Heart left ventricle (tissue), 16 donors: ENCODE measurements around the gene WWC1. TPM values are rescaled to one million over a fixed set of nuclear protein-coding genes. Genes with fewer than 3 reads are reported as not detected.

Experiments used
- ATAC-seq, 4 donors: fragments of 200-7000 bp; cut with Tn5 transposase; one replicate each; pipeline ENCODE4 v1.9.1; 2020 to 2022; ENCODE audit warnings: moderate library complexity in 4 of 4, mild to moderate bottlenecking in 3 of 4, moderate number of reproducible peaks in 1 of 4
- DNase-seq, 5 donors: peaks; one replicate each; pipeline ENCODE4 v3.0.0-alpha.2; 2020
- H3K27ac ChIP-seq, 12 donors: fragments of 200-600 bp; sonication (generic) in 4 of 12; one replicate each; pipeline versions ENCODE4 v1.5.0 to v1.8.0; 2016 to 2022; ENCODE audit warnings: mild to moderate bottlenecking in 2 of 12
- H3K27me3 ChIP-seq, 9 donors: fragments of 200-600 bp; sonication (generic) in 2 of 9; one replicate each; pipeline versions ENCODE4 v1.5.1 to v1.8.0; 2016 to 2022; ENCODE audit warnings: mild to moderate bottlenecking in 3 of 9
- H3K36me3 ChIP-seq, 9 donors: fragments of 200-600 bp; sonication (generic) in 2 of 9; one replicate each; pipeline versions ENCODE4 v1.5.0 to v1.8.0; 2018 to 2022; ENCODE audit warnings: mild to moderate bottlenecking in 2 of 9
- H3K4me1 ChIP-seq, 12 donors: fragments of 200-600 bp; sonication (generic) in 4 of 12; one replicate each; pipeline versions ENCODE4 v1.5.0 to v1.8.0; 2016 to 2022; ENCODE audit warnings: mild to moderate bottlenecking in 3 of 12
- H3K4me3 ChIP-seq, 12 donors: fragments of 200-600 bp; sonication (generic) in 4 of 12; one replicate each; pipeline versions ENCODE4 v1.5.0 to v1.8.0; 2017 to 2022; ENCODE audit warnings: mild to moderate bottlenecking in 9 of 12, moderate library complexity in 4 of 12
- H3K9me3 ChIP-seq, 12 donors: fragments of 200-600 bp; sonication (generic) in 4 of 12; one replicate each; pipeline versions ENCODE4 v1.5.0 to v1.8.0; 2016 to 2022; ENCODE audit warnings: mild to moderate bottlenecking in 1 of 12
- POLR2A ChIP-seq, 2 donors: fragments of 450-650 bp; IDR thresholded peaks; one replicate each; pipeline ENCODE4 v1.6.1; 2017; ENCODE audit warnings: antibody characterized with exemption in 2 of 2, mild to moderate bottlenecking in 2 of 2, moderate library complexity in 2 of 2
- WGBS, 4 donors: extraction: QIAGEN DNeasy Blood & Tissue Kit in 2 of 4; methylation state at CpG; one replicate each; pipeline versions ENCODE4 v1.1.5 to v1.1.7; 2013 to 2018; 5-methylcytosine and 5-hydroxymethylcytosine counted together
- intact Hi-C, 10 donors: fragments of 100-400 bp; cut with DNase I; formaldehyde crosslinking; loops; one replicate each; pipeline versions ENCODE4 v1.11.1 to v1.14.2; 2022
- polyA plus RNA-seq, 2 donors: library from polyadenylated mRNA; stranded (reverse); fragments of 200-250 nt; gene quantifications; one replicate each; pipeline ENCODE4 v1.2.3, GENCODE V29; 2013
- total RNA-seq, 9 donors: library from RNA; depleted of rRNA in 2 of 9; stranded (reverse); fragments of >200 nt in 2 of 9; fragmentation: NEBNext Ultra II Directional in 3 of 9; extraction: Animal tissue kit (Norgen Biotek cat#: 25700) in 3 of 9; gene quantifications; one replicate each; pipeline versions ENCODE4 v1.1.0 to v1.2.4, GENCODE V29; 2016 to 2023
- TF ChIP-seq, protein P1 (sequence below), 12 donors: fragments of 200-600 bp; sonication (generic) in 4 of 12; IDR thresholded peaks; one replicate each; pipeline versions ENCODE4 v1.5.0 to v1.8.0; 2018 to 2022; ENCODE audit warnings: antibody characterized with exemption in 12 of 12, mild to moderate bottlenecking in 5 of 12
- donor health status: ischemic (EF 13 %, LVEDD 7.1; RV severe dilation, severe dysfunction).
- donor health status: healthy with polysubstance abuse.
- donor health status: DM: no; HTN: yes; CAD: no.
- donor health status: DM: no; HTN: no; CAD: no.
- donor health status: ischemic (EF 25% LVEDD 6.9; RV normal size, moderate dysfunction).
- donor health status: ischemic (EF 25% LVEDD 5.7; RV mildly dilated, moderate dysfunction).
- donor health status: healthy.
- donor health status: DM: yes; HTN: yes; CAD: no.
- donor health status: ischemic (EF 35%, LVEDD 5.7; RV mildly dilated, moderate dysfunction).
- donor health status: nonischemic (EF 11% LVEDD 7.7; RV severe dilation, severe dysfunction).
- donor health status: DM: yes; HTN: yes; CAD: no.
- donor health status: PGD.
- donor health status: ischemic (EF 29% LVEDD 5.4; RV normal size, mild dysfunction).
- donor health status: nonischemic (EF 23%, LVEDD 6.1; RV moderate dilation, normal function).

WWC1 gene
- total and polyA plus RNA-seq, 11 donors = 0.23 to 21.5 (median 1.7) TPM

DNA sequence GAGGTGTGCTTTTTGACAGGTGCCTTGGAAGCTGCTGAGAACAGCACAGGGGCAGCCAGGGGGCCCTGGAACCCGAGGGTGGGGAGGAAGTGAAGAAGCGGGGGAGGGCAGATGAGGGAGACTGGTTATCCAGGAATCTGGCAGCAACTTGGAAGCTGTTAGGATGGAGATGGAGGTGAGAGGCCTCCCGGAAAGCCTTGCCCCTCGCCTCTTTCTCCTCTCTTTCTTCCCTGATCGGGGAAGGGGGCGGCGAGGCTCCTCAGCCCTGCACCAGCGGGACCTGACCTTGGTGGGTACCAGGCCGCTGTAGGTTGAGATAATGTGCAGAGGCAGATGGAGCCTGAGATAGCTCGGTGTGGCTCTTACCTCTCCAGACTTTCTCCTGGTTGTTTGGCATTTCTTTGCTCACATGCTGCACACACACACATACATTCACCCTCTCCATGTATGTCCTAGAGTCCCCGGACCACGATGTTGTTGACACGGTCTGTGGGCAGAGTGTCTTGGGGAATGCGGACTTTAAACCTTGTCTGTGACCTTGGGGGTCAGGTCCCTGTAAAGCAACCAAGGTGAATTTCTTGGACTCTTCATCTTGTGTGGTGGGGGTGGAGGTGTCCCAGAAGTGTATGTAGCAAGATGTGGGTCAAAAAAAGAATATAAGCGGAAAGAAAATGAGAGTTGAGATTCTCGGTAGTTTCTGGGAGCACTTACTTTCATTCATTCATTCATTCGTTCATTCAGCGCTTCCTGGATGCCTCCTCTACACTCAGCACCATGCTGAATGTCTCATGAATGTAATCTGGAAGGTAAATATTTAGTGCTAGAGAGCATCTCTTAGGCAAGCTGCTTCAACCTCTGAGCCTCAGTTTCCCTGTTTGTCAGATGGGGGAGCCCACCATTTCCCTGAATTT, 1.6 kb downstream of the WWC1 start:
- no peak overlapping the region for H3K27ac ChIP-seq
- peaks cover 8 to 46% (median 18%) of the 10 kb centered on the region in 9 donors for H3K27me3 ChIP-seq
- DNase-seq (no peak), ATAC-seq (no peak)
- peaks cover 0 to 16% (median 5%) of the 10 kb centered on the region in 12 donors for H3K4me1 ChIP-seq
- 63 to 74% (median 66%) methylated on average over 18 of the region's 18 CpGs for WGBS, 4 donors
- TF ChIP-seq, protein P1, sequence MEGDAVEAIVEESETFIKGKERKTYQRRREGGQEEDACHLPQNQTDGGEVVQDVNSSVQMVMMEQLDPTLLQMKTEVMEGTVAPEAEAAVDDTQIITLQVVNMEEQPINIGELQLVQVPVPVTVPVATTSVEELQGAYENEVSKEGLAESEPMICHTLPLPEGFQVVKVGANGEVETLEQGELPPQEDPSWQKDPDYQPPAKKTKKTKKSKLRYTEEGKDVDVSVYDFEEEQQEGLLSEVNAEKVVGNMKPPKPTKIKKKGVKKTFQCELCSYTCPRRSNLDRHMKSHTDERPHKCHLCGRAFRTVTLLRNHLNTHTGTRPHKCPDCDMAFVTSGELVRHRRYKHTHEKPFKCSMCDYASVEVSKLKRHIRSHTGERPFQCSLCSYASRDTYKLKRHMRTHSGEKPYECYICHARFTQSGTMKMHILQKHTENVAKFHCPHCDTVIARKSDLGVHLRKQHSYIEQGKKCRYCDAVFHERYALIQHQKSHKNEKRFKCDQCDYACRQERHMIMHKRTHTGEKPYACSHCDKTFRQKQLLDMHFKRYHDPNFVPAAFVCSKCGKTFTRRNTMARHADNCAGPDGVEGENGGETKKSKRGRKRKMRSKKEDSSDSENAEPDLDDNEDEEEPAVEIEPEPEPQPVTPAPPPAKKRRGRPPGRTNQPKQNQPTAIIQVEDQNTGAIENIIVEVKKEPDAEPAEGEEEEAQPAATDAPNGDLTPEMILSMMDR (IDR thresholded peaks at IDR 0.05) = no peak
- TF ChIP-seq POLR2A (IDR thresholded peaks at IDR 0.05) = no peak
- no peaks in the 10 kb centered on the region for H3K36me3 ChIP-seq
- intact Hi-C loops = no loop called here
- H3K4me3 ChIP-seq = peak overlapping the region in 1 of 12 donors; percentile 58
- H3K9me3 ChIP-seq = no peaks in the 10 kb centered on the region

DNA sequence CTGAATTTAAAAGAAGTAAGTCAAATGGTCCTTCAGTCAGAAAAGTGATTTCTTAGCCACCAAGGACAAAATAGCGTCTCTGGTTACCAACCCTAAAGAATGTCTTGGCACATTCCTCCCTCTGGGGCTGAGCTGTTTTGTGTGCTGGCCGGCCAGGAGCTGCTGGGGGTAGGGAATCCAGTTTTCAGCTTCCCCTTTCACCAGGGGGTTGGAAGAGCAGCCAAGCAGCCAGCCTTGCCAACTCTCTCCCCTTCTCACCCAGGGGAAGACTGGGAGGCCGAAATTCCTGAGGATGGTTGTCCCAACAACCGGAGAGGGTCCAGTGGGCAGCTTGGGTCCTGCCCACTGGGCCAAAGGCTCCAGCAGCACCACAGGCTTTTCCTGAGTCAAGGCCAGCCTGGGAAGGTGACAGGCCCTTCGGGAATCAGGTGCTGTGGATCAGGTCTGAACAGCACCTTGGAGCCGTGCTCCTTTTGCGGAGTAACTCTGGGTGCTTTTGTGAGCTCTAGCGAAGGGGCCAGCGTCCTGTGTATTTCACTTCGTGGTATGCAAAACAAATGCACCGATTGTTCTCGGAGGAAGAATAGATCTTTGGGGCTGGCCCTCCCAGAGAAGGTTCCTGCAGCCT, 4.2 kb downstream of the WWC1 start:
- DNase-seq (no peak), ATAC-seq (peak in 3 of 4 donors; percentile 35 to 65 (median 62))
- no peaks in the 10 kb centered on the region for H3K36me3 ChIP-seq
- no peak overlapping the region for H3K27ac ChIP-seq
- no peak overlapping the region for H3K4me3 ChIP-seq
- peaks cover 8 to 42% (median 18%) of the 10 kb centered on the region in 9 donors for H3K27me3 ChIP-seq
- peaks cover 0 to 16% (median 5%) of the 10 kb centered on the region in 12 donors for H3K4me1 ChIP-seq
- H3K9me3 ChIP-seq = no peaks in the 10 kb centered on the region
- intact Hi-C loops = no loop called here
- TF ChIP-seq, protein P1 (IDR thresholded peaks at IDR 0.05) = peak in 1 of 12 donors; percentile 15
- no peak for TF ChIP-seq POLR2A (IDR thresholded peaks at IDR 0.05)
- 51 to 66% (median 57%) methylated on average over 10 to 12 of the region's 12 CpGs for WGBS, 4 donors

DNA sequence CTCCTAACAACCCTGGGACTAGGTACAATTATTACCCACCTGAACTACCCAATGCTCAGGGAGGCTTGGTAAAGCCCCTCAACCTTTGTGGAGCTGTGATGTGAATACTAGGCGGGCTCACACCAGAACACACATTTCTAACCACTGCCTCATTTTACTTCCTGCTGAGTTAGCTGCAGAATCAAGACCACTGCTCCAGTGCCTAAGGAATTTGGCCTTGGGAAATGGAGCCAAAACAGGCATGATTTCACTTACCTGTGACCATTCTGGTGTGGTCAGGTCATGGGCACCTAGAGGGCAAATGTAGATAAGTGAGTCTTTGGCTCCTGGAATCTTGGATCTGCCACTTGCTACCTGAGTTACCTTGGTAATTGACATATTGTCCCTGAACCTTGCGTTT, 5.2 kb downstream of the WWC1 start:
- intact Hi-C loops = no loop called here
- 90 to 97% (median 91%) methylated on average over 2 of the region's 2 CpGs for WGBS, 4 donors

More for the DNA sequence above, 5.2 kb downstream of the WWC1 start:
- no peak overlapping the region for H3K4me3 ChIP-seq
- peaks cover 0 to 9% (median 2%) of the 10 kb centered on the region in 12 donors for H3K4me1 ChIP-seq
- TF ChIP-seq, protein P1 (IDR thresholded peaks at IDR 0.05) = no peak
- no peak for TF ChIP-seq POLR2A (IDR thresholded peaks at IDR 0.05)
- DNase-seq (no peak), ATAC-seq (no peak)
- peaks cover 5 to 33% (median 15%) of the 10 kb centered on the region in 9 donors for H3K27me3 ChIP-seq
- H3K27ac ChIP-seq = no peak overlapping the region
- H3K36me3 ChIP-seq = no peaks in the 10 kb centered on the region
- no peaks in the 10 kb centered on the region for H3K9me3 ChIP-seq
